ENCODE data around the gene RAB40C.
A peak's percentile ranks its signal among the peaks of the same experiment; 100 is the strongest.

RAB40C gene

GRCh38 chr16:667780-668518, 78.1 kb downstream of the RAB40C start, which contains the start of gene RHOT2:
Gene RHOT2, plus strand, starts transcription at chr16:668132. Its CDS starts 68 bp downstream, at chr16:668200.
- peak; percentile 93 for DNase-seq (ENCODE audit: low read depth, low spot score)

- DNase-seq (ENCODE audit: low read depth, low spot score) = no peak
These were observed 78.8 kb downstream of the RAB40C start for GRCh38 chr16:668519-669171.

- no peak for DNase-seq (ENCODE audit: low read depth, low spot score)
These were observed 79.8 kb downstream of the RAB40C start for GRCh38 chr16:669666-670065.

GRCh38 chr16:670485-671352, 80.9 kb downstream of the RAB40C start:
- no peak for DNase-seq (ENCODE audit: low read depth, low spot score)

- DNase-seq (ENCODE audit: low read depth, low spot score) = no peak
These were observed 81.7 kb downstream of the RAB40C start for GRCh38 chr16:671353-672131.

GRCh38 chr16:672371-672770, 82.5 kb downstream of the RAB40C start:
- no peak for DNase-seq (ENCODE audit: low read depth, low spot score)

GRCh38 chr16:672851-673250, 83.0 kb downstream of the RAB40C start:
- no peak for DNase-seq (ENCODE audit: low read depth, low spot score)

GRCh38 chr16:673399-673991, 83.6 kb downstream of the RAB40C start:
- no peak for DNase-seq (ENCODE audit: low read depth, low spot score)

GRCh38 chr16:674214-674881, 84.5 kb downstream of the RAB40C start:
- DNase-seq (ENCODE audit: low read depth, low spot score) = no peak

GRCh38 chr16:674968-675883, 85.4 kb downstream of the RAB40C start, which contains the start of gene RHBDL1:
Gene RHBDL1, plus strand, starts transcription at chr16:675671. Its CDS starts 120 bp downstream, at chr16:675791.
- peak; percentile 66 for DNase-seq (ENCODE audit: low read depth, low spot score)

GRCh38 chr16:675884-676564, 86.2 kb downstream of the RAB40C start:
- no peak for DNase-seq (ENCODE audit: low read depth, low spot score)

- no peak for DNase-seq (ENCODE audit: low read depth, low spot score)
These were observed 86.7 kb downstream of the RAB40C start for GRCh38 chr16:676565-676902.

GRCh38 chr16:676913-677312, 87.0 kb downstream of the RAB40C start:
- DNase-seq (ENCODE audit: low read depth, low spot score) = no peak

- no peak for DNase-seq (ENCODE audit: low read depth, low spot score)
These were observed 87.7 kb downstream of the RAB40C start for GRCh38 chr16:677316-678190.

- no peak for DNase-seq (ENCODE audit: low read depth, low spot score)
These were observed 88.5 kb downstream of the RAB40C start for GRCh38 chr16:678209-678857.

All from ELF-1 (cell line).